Gastroesophageal sphincter (tissue), 4 donors: ENCODE data around the gene KRT9. TPM values are rescaled to one million over a fixed set of nuclear protein-coding genes. Genes with fewer than 3 reads are reported as not detected.

Experiments used
- ATAC-seq: fragments of 150-250 bp; one replicate; pipeline ENCODE4 v1.9.1; 2016; ENCODE audit warnings: mild to moderate bottlenecking, moderate library complexity
- H3K27ac ChIP-seq, 4 donors: fragments of 200-600 bp; sonication (generic) in 3 of 4; 1 replicate in 3 of 4; 2 replicates in 1 of 4; pipeline ENCODE4 v1.5.1; 2016 to 2019
- H3K27me3 ChIP-seq: fragments of 200-600 bp; sonication (generic); one replicate; pipeline ENCODE4 v1.5.1; 2019
- H3K36me3 ChIP-seq, 2 donors: fragments of 200-600 bp; sonication (generic); one replicate each; pipeline ENCODE4 v1.5.1; 2019; ENCODE audit warnings: control low read depth in 1 of 2
- H3K4me1 ChIP-seq, 3 donors: fragments of 200-600 bp; sonication (generic); 1 replicate in 2 of 3; 2 replicates in 1 of 3; pipeline ENCODE4 v1.5.1; 2016 to 2019; ENCODE audit warnings: control low read depth in 2 of 3
- H3K4me3 ChIP-seq, 2 donors: fragments of 200-600 bp; sonication (generic); one replicate each; pipeline ENCODE4 v1.5.1; 2019; ENCODE audit warnings: mild to moderate bottlenecking in 1 of 2, moderate library complexity in 1 of 2
- H3K9me3 ChIP-seq, 3 donors: fragments of 200-600 bp; sonication (generic); one replicate each; pipeline ENCODE4 v1.5.1; 2017 to 2019; ENCODE audit warnings: control low read depth in 2 of 3
- EP300 ChIP-seq: sonication (generic); formaldehyde crosslinking; IDR thresholded peaks from one replicate; pipeline ENCODE4 v1.6.1; 2017; ENCODE audit warnings: antibody characterized with exemption, mild to moderate bottlenecking
- POLR2A ChIP-seq, 2 donors: fragments of 450-650 bp; IDR thresholded peaks; one replicate each; pipeline ENCODE4 v1.6.1; 2017; ENCODE audit warnings: antibody characterized with exemption in 2 of 2, mild to moderate bottlenecking in 2 of 2, moderate library complexity in 1 of 2
- POLR2AphosphoS5 ChIP-seq: sonication (generic); formaldehyde crosslinking; IDR thresholded peaks from one replicate; pipeline ENCODE4 v1.6.1; 2017; ENCODE audit warnings: antibody characterized with exemption
- WGBS, 2 donors: methylation state at CpG; one replicate each; pipeline ENCODE4 v1.1.5; 2018; ENCODE audit warnings: low coverage in 1 of 2; 5-methylcytosine and 5-hydroxymethylcytosine counted together
- total RNA-seq, 4 donors: library from RNA; depleted of rRNA; stranded (reverse); fragments of >200 nt; gene quantifications; one replicate each; pipeline ENCODE4 v1.1.0, GENCODE V29; 2016
- TF ChIP-seq, protein P1 (sequence below), 4 experiments: fragments of 200-600 bp in 2 of 4; fragments of 450-650 bp in 2 of 4; sonication (generic) in 1 of 4; IDR thresholded peaks; one replicate each; pipeline ENCODE4 v1.5.1; 2017 to 2019; ENCODE audit warnings: antibody characterized with exemption in 4 of 4, mild to moderate bottlenecking in 2 of 4, moderate library complexity in 2 of 4

KRT9 gene
- total RNA-seq, 4 donors from 2014 or later = not detected

DNA sequence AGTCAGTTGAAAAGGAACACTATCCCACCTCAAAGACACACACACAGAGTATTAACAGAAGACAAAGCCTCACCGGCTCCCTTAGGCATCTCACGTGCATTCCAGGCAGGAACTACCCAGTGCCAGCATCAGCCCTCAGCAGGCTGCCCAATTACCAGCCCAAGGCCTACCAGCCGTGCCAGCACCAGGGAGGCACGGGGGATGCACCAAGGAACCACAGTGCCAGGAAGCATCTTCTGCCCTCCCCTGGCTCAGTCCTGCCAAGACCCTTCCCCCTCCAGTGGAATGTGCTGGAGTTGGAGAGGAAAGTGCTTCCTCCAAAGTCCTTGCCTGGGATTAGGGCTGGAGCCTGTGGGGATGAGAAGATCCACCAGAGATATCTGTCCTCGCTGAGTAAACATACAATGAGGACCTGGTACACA, 32.8 kb downstream of the KRT9 start:
- H3K27ac ChIP-seq = no peak overlapping the region
- no peak for ATAC-seq
- H3K4me1 ChIP-seq = no peaks in the 10 kb centered on the region
- no peak overlapping the region for H3K4me3 ChIP-seq
- no peaks in the 10 kb centered on the region for H3K36me3 ChIP-seq
- TF ChIP-seq POLR2AphosphoS5 (no peak), EP300 (no peak), POLR2A (IDR thresholded peaks at IDR 0.05) (no peak)
- TF ChIP-seq, protein P1, sequence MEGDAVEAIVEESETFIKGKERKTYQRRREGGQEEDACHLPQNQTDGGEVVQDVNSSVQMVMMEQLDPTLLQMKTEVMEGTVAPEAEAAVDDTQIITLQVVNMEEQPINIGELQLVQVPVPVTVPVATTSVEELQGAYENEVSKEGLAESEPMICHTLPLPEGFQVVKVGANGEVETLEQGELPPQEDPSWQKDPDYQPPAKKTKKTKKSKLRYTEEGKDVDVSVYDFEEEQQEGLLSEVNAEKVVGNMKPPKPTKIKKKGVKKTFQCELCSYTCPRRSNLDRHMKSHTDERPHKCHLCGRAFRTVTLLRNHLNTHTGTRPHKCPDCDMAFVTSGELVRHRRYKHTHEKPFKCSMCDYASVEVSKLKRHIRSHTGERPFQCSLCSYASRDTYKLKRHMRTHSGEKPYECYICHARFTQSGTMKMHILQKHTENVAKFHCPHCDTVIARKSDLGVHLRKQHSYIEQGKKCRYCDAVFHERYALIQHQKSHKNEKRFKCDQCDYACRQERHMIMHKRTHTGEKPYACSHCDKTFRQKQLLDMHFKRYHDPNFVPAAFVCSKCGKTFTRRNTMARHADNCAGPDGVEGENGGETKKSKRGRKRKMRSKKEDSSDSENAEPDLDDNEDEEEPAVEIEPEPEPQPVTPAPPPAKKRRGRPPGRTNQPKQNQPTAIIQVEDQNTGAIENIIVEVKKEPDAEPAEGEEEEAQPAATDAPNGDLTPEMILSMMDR (IDR thresholded peaks at IDR 0.05) = no peak
- H3K9me3 ChIP-seq = no peaks in the 10 kb centered on the region
- WGBS, 2 donors = no CpG with 5 or more reads among the region's 5 CpGs
- peaks cover 14% of the 10 kb centered on the region for H3K27me3 ChIP-seq

DNA sequence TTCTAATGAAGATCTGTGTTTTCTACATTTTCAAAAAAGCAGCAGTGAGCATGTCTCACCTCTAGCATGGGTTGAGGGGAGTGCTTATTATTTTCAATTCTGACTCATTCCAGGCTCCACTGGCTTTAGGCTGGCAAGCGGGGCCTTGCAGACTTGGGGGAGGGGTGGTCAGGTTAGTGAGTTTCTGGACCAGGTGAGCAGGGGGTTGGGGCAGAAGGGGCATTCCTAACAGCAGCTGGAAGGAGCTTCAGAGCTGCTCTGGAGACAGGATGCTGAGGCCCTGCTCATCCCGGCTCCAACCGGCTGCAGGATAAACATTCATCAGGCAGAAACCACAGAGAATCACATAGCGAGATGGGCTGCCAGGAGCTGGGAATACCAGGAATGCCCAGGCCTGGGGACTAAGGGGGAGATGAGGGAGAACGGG, 33.3 kb downstream of the KRT9 start:
- ATAC-seq = no peak
- no peaks in the 10 kb centered on the region for H3K9me3 ChIP-seq
- no peak overlapping the region for H3K27ac ChIP-seq
- TF ChIP-seq EP300 (no peak), POLR2A (IDR thresholded peaks at IDR 0.05) (no peak), POLR2AphosphoS5 (no peak)
- TF ChIP-seq, protein P1 (IDR thresholded peaks at IDR 0.05) = no peak
- H3K4me1 ChIP-seq = no peaks in the 10 kb centered on the region
- peaks cover 18% of the 10 kb centered on the region for H3K27me3 ChIP-seq
- H3K36me3 ChIP-seq = no peaks in the 10 kb centered on the region
- H3K4me3 ChIP-seq = no peak overlapping the region
- WGBS, 2 donors = 0% methylated on average over 1 of the region's 5 CpGs; no CpG with 5 or more reads in 1 of the 2 donors

GRCh38 chr17:41537990-41538389, 33.9 kb downstream of the KRT9 start:
- H3K9me3 ChIP-seq = no peaks in the 10 kb centered on the region
- TF ChIP-seq POLR2AphosphoS5 = no peak
- TF ChIP-seq, protein P1 (IDR thresholded peaks at IDR 0.05) = no peak
- no peak for TF ChIP-seq EP300
- TF ChIP-seq POLR2A (IDR thresholded peaks at IDR 0.05) = no peak
- H3K27ac ChIP-seq = no peak overlapping the region
- H3K27me3 ChIP-seq = peaks cover 24% of the 10 kb centered on the region
- H3K4me1 ChIP-seq = no peaks in the 10 kb centered on the region
- no peak overlapping the region for H3K4me3 ChIP-seq
- H3K36me3 ChIP-seq = no peaks in the 10 kb centered on the region
- ATAC-seq = no peak
- 86 to 100% methylated on average over 1 to 5 of the region's 9 CpGs for WGBS, 2 donors

DNA sequence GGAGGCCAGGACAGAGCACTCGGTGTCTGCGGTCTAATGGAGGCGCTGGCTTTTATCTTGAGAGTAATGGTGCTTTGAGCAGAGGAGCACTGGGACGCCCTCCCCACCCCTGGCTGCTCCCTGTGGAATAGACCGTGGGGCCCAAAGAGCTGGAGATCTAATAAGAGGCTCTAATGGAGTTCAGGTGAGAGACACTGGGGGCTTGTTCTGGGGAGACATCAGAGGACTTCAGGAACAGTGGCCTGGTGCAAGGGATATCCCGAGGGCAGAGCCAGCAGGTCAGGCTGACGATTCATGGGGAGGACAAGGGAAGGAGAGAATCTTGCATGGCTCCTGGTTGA, 34.3 kb downstream of the KRT9 start:
- no peak overlapping the region for H3K27ac ChIP-seq
- TF ChIP-seq EP300 (no peak), POLR2AphosphoS5 (no peak), POLR2A (IDR thresholded peaks at IDR 0.05) (no peak)
- TF ChIP-seq, protein P1 (IDR thresholded peaks at IDR 0.05) = no peak
- no peaks in the 10 kb centered on the region for H3K4me1 ChIP-seq
- no peaks in the 10 kb centered on the region for H3K36me3 ChIP-seq
- no peak for ATAC-seq
- WGBS, 2 donors = 82 to 100% methylated on average over 2 to 6 of the region's 7 CpGs
- H3K9me3 ChIP-seq = no peaks in the 10 kb centered on the region
- no peak overlapping the region for H3K4me3 ChIP-seq
- peaks cover 28% of the 10 kb centered on the region for H3K27me3 ChIP-seq

DNA sequence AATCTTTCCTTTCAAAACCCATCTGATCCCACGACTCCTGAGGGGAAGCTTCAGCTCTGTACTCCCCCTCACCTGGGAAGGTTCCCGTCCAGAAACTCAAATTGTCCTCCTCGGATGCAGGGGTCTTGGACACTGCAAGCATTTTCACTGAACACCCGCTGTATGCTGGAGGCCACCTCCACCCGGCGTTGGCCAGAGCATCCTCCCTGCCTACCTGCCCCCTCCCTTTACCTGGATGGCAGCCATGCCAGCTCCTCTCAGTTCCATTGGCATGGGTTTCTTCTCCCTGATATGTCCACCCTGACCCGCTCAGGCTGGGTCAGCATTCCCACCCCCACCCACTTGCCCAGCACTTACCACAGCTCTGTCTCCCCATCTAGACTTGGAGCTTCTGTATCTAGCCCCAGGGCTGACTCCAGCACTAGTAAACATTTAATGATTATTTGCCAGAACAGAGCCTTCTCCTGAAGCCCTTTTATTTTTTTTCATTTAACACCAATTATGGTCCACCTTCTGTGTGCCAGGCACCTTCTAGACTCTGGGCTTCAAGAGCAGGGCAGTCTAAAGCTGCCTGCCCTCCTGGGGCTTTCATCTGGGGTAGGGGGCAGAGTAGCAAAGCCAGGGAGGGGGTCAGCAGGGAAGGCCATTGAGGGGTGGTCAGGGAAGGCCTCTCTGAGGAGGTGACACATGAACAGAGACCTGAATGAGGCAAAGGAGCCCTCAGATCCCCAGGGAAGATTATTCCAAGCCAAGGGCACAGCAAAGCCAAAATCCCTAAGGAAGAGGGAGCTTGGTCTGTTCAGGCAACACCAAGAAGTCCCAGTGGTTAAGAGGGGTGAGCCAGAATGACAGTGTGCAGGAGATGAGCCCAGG, 34.9 kb downstream of the KRT9 start:
- no peaks in the 10 kb centered on the region for H3K9me3 ChIP-seq
- H3K4me1 ChIP-seq = no peaks in the 10 kb centered on the region
- no peak for ATAC-seq
- H3K36me3 ChIP-seq = no peaks in the 10 kb centered on the region
- TF ChIP-seq EP300 = no peak
- TF ChIP-seq, protein P1 (IDR thresholded peaks at IDR 0.05) = no peak
- no peak for TF ChIP-seq POLR2AphosphoS5
- no peak for TF ChIP-seq POLR2A (IDR thresholded peaks at IDR 0.05)
- no peak overlapping the region for H3K27ac ChIP-seq
- peaks cover 34% of the 10 kb centered on the region for H3K27me3 ChIP-seq
- no peak overlapping the region for H3K4me3 ChIP-seq
- 83 to 100% methylated on average over 3 to 6 of the region's 7 CpGs for WGBS, 2 donors
